ENCODE data around the gene PRSS16.

GRCh38 chr6:27263886-27264285 is 16.4 kb downstream of the PRSS16 start:
- TF ChIP-seq EZH2 (IDR thresholded peaks at IDR 0.05; ENCODE audit: borderline replicate concordance, low read length) (no peak), CTCF (IDR thresholded peaks at IDR 0.05; ENCODE audit: low read length) (no peak)
